ENCODE results near the gene COL13A1.

Gene COL13A1

DNA sequence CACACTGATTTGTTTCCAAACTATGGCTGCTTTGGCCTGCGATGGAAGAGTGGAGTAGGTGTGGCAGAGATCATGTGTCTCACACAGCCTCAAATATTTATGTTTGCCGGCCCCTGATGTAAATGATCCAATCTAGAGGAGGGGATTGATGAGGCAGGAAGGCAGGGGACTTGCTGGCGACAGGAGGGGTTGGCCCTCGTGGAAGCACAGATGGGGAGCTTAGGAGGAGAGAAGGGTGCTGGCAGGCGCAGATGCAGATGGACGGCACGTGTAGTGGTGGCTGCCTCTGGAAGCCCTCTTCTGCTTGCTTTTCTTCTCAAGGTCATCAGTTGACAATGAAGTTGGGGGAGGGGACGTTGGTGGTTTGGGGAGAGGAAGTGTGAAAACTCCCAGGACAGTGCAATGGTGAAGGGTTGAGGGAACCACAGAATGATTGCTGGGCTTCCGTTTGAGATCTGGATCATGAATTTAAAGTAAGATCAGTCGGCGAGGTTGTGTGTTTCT is 15.4 kb downstream of the COL13A1 start:
- Histone ChIP-seq H3K4me3 (no peak overlapping the region), H3K27ac (no peak overlapping the region)
- TF ChIP-seq, protein P1, sequence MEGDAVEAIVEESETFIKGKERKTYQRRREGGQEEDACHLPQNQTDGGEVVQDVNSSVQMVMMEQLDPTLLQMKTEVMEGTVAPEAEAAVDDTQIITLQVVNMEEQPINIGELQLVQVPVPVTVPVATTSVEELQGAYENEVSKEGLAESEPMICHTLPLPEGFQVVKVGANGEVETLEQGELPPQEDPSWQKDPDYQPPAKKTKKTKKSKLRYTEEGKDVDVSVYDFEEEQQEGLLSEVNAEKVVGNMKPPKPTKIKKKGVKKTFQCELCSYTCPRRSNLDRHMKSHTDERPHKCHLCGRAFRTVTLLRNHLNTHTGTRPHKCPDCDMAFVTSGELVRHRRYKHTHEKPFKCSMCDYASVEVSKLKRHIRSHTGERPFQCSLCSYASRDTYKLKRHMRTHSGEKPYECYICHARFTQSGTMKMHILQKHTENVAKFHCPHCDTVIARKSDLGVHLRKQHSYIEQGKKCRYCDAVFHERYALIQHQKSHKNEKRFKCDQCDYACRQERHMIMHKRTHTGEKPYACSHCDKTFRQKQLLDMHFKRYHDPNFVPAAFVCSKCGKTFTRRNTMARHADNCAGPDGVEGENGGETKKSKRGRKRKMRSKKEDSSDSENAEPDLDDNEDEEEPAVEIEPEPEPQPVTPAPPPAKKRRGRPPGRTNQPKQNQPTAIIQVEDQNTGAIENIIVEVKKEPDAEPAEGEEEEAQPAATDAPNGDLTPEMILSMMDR (IDR thresholded peaks at IDR 0.05), result no peak
- no peak for DNase-seq (ENCODE audit: low spot score)

DNA sequence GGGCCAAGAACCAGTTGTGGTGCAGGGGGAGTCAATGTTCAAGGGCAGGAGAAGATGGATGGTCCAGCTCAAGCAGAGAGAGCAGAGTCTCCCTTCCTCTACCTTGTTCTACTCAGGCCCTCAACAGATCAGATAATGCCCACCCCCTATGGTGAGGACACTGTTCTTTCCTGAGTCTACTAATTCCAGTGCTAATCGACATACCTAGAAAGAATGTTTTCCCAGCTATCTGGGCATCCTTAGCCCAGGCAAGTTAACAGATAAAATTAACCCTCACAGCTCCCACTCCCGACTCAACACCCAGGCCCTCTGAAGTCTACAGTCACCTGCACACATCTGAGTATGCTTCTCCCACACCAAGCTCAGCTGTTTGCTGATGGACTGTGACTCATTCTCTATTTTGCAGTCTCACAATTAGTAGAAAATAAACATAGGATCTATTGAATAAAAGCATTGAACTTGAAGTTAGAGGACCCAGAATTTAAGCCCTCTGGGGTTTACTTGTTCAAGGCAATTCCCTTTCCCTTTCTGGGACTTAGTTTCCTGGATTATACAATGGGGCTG is 17.1 kb downstream of the COL13A1 start:
- Histone ChIP-seq H3K27ac (no peak overlapping the region), H3K4me3 (no peak overlapping the region)
- no peak for DNase-seq (ENCODE audit: low spot score)
- TF ChIP-seq, protein P1 (IDR thresholded peaks at IDR 0.05), result no peak

DNA sequence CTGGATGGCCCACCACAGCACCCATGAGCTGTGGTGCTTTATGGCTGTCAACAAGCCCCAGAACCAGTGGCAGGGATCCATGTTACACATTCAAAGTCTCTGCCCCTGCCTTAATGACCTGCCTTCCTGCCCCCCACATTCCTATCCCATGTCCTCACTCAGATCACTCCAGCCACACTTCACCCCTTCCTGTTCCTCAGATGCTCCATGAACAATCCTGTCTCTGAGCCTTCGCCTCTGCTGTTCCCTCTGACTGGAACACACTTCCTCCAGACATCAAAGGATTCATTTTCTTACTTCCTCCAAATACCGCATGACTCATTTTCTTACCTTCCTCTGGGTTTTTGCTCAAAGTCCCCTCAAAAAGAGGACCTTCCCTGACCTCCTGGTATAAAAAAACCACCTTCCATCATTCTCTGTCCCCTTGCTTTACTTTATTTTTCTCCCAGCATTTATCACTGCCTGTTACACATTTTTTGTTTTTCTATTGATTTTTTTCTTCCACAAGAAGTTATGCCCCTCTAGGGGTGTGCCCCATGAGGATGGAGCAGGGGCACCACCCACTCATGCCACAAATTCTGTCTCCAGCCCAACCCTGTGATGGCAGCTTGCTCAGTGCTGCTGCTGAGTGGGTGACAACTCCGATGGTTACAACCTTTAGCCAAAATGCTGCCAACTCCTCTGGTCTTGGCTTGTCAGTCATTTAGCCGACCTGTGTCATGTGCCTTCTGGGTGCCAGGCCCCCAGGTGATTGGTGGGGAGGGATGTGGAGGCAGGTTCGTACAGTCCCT is 18.2 kb downstream of the COL13A1 start:
- no peak overlapping the region for H3K4me3 ChIP-seq
- TF ChIP-seq, protein P1 (IDR thresholded peaks at IDR 0.05), result no peak
- no peak overlapping the region for H3K27ac ChIP-seq
- DNase-seq (ENCODE audit: low spot score), result no peak

DNA sequence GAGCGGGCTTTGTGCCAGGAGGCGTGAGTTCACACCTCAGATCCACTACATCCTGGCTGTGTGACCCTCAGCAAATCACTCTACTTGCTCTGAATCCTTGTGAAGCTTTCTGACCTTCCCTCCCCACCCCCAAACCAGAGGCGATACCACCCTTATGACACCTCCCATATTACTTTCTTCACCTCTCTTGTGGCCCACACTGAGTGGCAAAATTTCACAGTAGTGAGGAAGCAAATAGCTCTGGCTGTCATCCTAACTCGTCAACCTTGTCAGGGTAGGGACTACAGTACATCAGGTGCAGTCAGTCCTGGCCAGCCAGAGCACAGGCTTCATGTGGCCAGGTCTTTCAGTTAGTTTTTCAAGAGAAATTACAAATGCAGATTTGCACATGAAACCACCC is 19.1 kb downstream of the COL13A1 start:
- Histone ChIP-seq H3K4me3 (no peak overlapping the region), H3K27ac (no peak overlapping the region)
- TF ChIP-seq, protein P1 (IDR thresholded peaks at IDR 0.05), result no peak
- DNase-seq (ENCODE audit: low spot score), result no peak

DNA sequence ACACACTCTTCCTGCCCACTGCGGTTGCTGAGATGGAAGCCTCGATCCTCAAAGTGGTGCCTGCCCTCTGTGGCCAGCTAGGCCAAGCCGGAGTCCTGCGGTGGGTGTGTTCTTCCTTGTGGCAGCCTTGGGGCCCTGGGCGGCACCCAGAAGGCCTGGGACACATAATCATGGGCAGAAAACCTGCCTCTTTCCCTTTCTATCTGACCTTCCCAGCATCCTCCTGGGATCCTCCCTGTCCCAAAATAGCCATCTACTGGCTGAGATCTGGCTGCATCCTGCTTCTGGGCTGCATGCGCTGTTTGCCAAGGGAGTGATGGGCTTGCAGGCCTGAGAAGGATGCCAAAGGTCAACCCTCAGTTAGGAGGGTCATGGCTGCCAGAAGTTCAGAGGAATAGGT is 23.9 kb downstream of the COL13A1 start:
- TF ChIP-seq, protein P1 (IDR thresholded peaks at IDR 0.05), result no peak
- Histone ChIP-seq H3K4me3 (no peak overlapping the region), H3K27ac (no peak overlapping the region)
- DNase-seq (ENCODE audit: low spot score), result no peak

DNA sequence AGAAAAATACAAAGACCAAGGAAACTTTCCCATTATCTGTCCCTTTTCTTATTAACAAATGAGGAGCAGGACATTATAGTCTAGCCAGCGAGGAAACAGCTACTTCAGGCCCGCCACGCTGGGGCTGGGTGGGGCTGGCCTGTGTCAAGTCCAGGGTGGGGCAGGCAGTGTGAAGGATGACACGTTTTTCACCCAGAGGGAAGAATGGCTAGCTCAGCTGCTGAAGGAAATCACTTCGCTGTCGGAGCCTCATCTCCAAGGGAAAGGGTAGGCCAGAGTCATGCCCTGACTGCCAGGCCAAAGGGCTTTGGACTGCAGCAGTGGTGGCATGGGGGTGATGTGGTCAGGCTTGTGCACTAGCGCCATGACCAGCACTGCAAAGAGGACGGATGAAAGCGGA is 24.4 kb downstream of the COL13A1 start:
- no peak overlapping the region for H3K4me3 ChIP-seq
- TF ChIP-seq, protein P1 (IDR thresholded peaks at IDR 0.05), result no peak
- no peak overlapping the region for H3K27ac ChIP-seq
- DNase-seq (ENCODE audit: low spot score), result no peak
